ENCODE measurements around the gene MTCL1. TPM values are rescaled to one million over a fixed set of nuclear protein-coding genes. Genes with fewer than 3 reads are reported as not detected.

The MTCL1 gene
- total and polyA plus RNA-seq, 4 donors: 1.3 to 12.4 (median 3.7) TPM

DNA sequence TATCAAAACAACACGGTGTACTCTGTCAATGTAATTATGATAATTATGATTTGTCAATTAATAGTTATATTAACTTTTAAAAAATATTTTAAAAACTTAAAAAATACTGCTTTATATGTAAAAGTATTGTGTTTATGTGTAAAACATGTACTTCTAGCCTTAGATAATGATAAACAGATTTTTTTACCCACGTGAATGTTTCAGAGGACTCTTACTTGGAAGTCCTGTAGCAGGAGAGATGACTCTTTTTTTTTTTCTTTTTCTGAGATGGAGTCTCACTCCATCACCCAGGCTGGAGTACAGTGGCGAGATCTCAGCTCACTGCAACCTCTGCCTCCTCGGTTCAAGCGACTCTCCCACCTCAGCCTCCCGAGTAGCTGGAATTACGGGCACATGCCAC is 6.2 kb upstream of the MTCL1 start:
- Histone ChIP-seq H3K27me3 (ENCODE audit: control insufficient read depth in 3 of 3, insufficient read depth in 3 of 3, low read length in 2 of 3) (no peaks in the 10 kb centered on the region), H3K9ac (ENCODE audit: insufficient read depth in 1 of 2, low read length in 2 of 2) (no peak overlapping the region), H3K4me3 (no peak overlapping the region), H3K4me1 (ENCODE audit: control insufficient read depth in 5 of 5, insufficient read depth in 5 of 5, low read length in 5 of 5) (peaks cover 0 to 7% (median 0%) of the 10 kb centered on the region in 5 donors), H3K27ac (ENCODE audit: low read depth in 1 of 2, low read length in 1 of 2) (no peak overlapping the region), H3K9me3 (ENCODE audit: control insufficient read depth in 4 of 4, insufficient read depth in 3 of 4, low read length in 3 of 4) (no peaks in the 10 kb centered on the region), H3K36me3 (ENCODE audit: control insufficient read depth in 4 of 4, insufficient read depth in 4 of 4, low read length in 4 of 4) (no peaks in the 10 kb centered on the region)
- 92 to 97% methylated on average over 7 of the region's 7 CpGs for WGBS, 2 donors
- ATAC-seq (ENCODE audit: insufficient read depth, low FRiP score) (no peak), DNase-seq (no peak)
- no peak for TF ChIP-seq CTCF (IDR thresholded peaks at IDR 0.05; ENCODE audit: control extremely low read depth, extremely low read depth)

DNA sequence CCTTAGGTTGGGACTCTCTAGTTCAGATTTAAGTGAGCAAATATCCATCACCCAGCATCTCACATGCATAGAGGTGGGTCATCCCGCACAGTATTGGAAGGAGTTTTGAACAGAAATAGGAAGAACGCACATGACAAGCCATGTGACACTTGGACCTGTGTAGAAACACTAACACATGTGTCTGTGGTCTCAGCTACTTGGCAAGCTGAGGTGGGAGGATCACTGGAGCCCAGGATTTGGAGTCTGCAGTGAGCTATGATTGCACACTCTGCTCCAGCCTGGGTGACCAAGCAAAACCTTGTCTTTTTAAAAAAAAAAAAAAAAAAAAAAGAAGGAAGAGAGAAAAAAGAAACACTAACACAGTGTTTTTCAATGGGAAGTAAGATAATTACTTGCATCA is 5.4 kb upstream of the MTCL1 start:
- no peak for ATAC-seq (ENCODE audit: insufficient read depth, low FRiP score)
- H3K4me3 ChIP-seq: no peak overlapping the region
- WGBS, 2 donors: 66 to 79% methylated on average over 2 of the region's 2 CpGs
- no peak for DNase-seq
- no peaks in the 10 kb centered on the region for H3K27me3 ChIP-seq (ENCODE audit: control insufficient read depth in 3 of 3, insufficient read depth in 3 of 3, low read length in 2 of 3)
- no peaks in the 10 kb centered on the region for H3K36me3 ChIP-seq (ENCODE audit: control insufficient read depth in 4 of 4, insufficient read depth in 4 of 4, low read length in 4 of 4)
- no peak overlapping the region for H3K9ac ChIP-seq (ENCODE audit: insufficient read depth in 1 of 2, low read length in 2 of 2)
- TF ChIP-seq CTCF (IDR thresholded peaks at IDR 0.05; ENCODE audit: control extremely low read depth, extremely low read depth): no peak
- no peaks in the 10 kb centered on the region for H3K9me3 ChIP-seq (ENCODE audit: control insufficient read depth in 4 of 4, insufficient read depth in 3 of 4, low read length in 3 of 4)
- H3K4me1 ChIP-seq (ENCODE audit: control insufficient read depth in 5 of 5, insufficient read depth in 5 of 5, low read length in 5 of 5): peaks cover 0 to 13% (median 3%) of the 10 kb centered on the region in 5 donors
- no peak overlapping the region for H3K27ac ChIP-seq (ENCODE audit: low read depth in 1 of 2, low read length in 1 of 2)

- no peak overlapping the region for H3K4me3 ChIP-seq
- no peak overlapping the region for H3K9ac ChIP-seq (ENCODE audit: insufficient read depth in 1 of 2, low read length in 2 of 2)
- DNase-seq (peak; percentile 59 to 72 (median 61)), ATAC-seq (ENCODE audit: insufficient read depth, low FRiP score) (no peak)
- TF ChIP-seq CTCF (IDR thresholded peaks at IDR 0.05; ENCODE audit: control extremely low read depth, extremely low read depth): no peak
- H3K27me3 ChIP-seq (ENCODE audit: control insufficient read depth in 3 of 3, insufficient read depth in 3 of 3, low read length in 2 of 3): no peaks in the 10 kb centered on the region
- H3K4me1 ChIP-seq (ENCODE audit: control insufficient read depth in 5 of 5, insufficient read depth in 5 of 5, low read length in 5 of 5): peaks cover 0 to 17% (median 6%) of the 10 kb centered on the region in 5 donors
- WGBS, 2 donors: 72 to 77% methylated on average over 9 of the region's 9 CpGs
- H3K9me3 ChIP-seq (ENCODE audit: control insufficient read depth in 4 of 4, insufficient read depth in 3 of 4, low read length in 3 of 4): no peaks in the 10 kb centered on the region
- H3K27ac ChIP-seq (ENCODE audit: low read depth in 1 of 2, low read length in 1 of 2): no peak overlapping the region
- H3K36me3 ChIP-seq (ENCODE audit: control insufficient read depth in 4 of 4, insufficient read depth in 4 of 4, low read length in 4 of 4): no peaks in the 10 kb centered on the region
Observed at GRCh38 chr18:8701546-8702118, 3.7 kb upstream of the MTCL1 start.

DNA sequence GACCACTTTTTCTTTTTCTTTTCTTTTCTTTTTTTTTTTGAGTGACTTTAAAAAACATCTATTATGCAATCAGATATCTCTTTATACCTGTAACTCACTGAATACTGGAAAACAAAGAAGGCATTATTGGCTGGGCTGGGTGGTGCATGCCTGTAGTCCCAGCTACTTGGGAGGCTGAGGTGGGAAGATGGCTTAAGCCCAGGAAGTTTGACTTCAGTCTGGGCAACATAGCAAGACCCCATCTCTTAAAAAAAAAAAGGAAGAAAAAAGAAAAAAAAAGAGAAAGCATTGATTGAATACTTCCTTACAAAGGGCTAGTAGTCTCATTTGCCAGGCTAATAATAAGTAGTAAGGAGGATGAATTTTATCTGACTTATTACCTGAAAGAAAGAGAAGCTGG is 2.7 kb upstream of the MTCL1 start:
- Histone ChIP-seq H3K27me3 (ENCODE audit: control insufficient read depth in 3 of 3, insufficient read depth in 3 of 3, low read length in 2 of 3) (peaks cover 0 to 2% (median 0%) of the 10 kb centered on the region in 3 donors), H3K9me3 (ENCODE audit: control insufficient read depth in 4 of 4, insufficient read depth in 3 of 4, low read length in 3 of 4) (no peaks in the 10 kb centered on the region), H3K9ac (ENCODE audit: insufficient read depth in 1 of 2, low read length in 2 of 2) (no peak overlapping the region), H3K36me3 (ENCODE audit: control insufficient read depth in 4 of 4, insufficient read depth in 4 of 4, low read length in 4 of 4) (no peaks in the 10 kb centered on the region), H3K27ac (ENCODE audit: low read depth in 1 of 2, low read length in 1 of 2) (no peak overlapping the region), H3K4me1 (ENCODE audit: control insufficient read depth in 5 of 5, insufficient read depth in 5 of 5, low read length in 5 of 5) (peaks cover 0 to 26% (median 12%) of the 10 kb centered on the region in 5 donors), H3K4me3 (no peak overlapping the region)
- DNase-seq (no peak), ATAC-seq (ENCODE audit: insufficient read depth, low FRiP score) (no peak)
- no peak for TF ChIP-seq CTCF (IDR thresholded peaks at IDR 0.05; ENCODE audit: control extremely low read depth, extremely low read depth)

Measured in lung (tissue), 12 donors.